ENCODE results near the gene SMIM10.

GRCh38 chrX:135024526-135024925, 33.7 kb downstream of the SMIM10 start:
- TF ChIP-seq EZH2phosphoT487 (IDR thresholded peaks at IDR 0.05; ENCODE audit: insufficient read depth, low read depth) (no peak), EZH2 (IDR thresholded peaks at IDR 0.05; ENCODE audit: insufficient read depth, poor library complexity, severe bottlenecking) (no peak)
